Astrocyte of the spinal cord (primary cell): ENCODE measurements around the gene THY1.
A peak's percentile ranks its signal among the peaks of the same experiment; 100 is the strongest.

Experiments used
- DNase-seq: peaks from one replicate; pipeline ENCODE4 v3.0.0; 2011; ENCODE audit warnings: low read depth, low spot score
- H3K4me3 ChIP-seq: 2 replicates; pipeline ENCODE4 v1.5.1; 2011; ENCODE audit warnings: low read depth, mild to moderate bottlenecking, low read length, moderate library complexity
- CTCF ChIP-seq: IDR thresholded peaks from 2 replicates; pipeline ENCODE4 v1.5.1; 2012; ENCODE audit warnings: low read depth, mild to moderate bottlenecking, low read length, inconsistent platforms
- in situ Hi-C: cut with HindIII; loops from 2 replicates; pipeline ENCODE4 v1.10.0; 2017; ENCODE audit warnings: low sequenced_read_pairs

The THY1 gene

DNA sequence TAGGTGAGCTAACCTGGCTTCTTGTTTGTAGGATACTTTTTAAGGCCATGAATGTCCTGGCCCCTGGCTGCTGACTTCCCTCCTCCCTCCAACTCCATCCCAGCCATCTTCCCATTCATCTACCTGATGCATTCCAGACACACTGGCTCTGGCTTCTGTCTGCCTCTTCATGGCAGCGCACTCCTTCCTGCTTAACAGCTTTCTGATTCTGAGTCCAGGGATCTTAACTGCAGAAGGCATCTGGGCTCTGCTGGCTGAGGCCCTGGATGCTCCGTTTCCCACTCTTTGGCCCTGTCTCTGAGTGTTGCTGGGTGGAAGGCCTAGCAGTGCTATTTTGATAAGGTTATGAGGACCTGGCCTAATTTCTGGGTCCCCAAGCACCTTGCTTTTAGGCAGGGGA lies 1.8 kb upstream of the THY1 start:
- in situ Hi-C loops = no loop called here
- H3K4me3 ChIP-seq = no peak overlapping the region
- no peak for TF ChIP-seq CTCF
- DNase-seq = no peak

GRCh38 chr11:119424276-119424675 lies 1.3 kb upstream of the THY1 start:
- in situ Hi-C loops = no loop called here
- no peak for TF ChIP-seq CTCF
- DNase-seq = no peak

DNA sequence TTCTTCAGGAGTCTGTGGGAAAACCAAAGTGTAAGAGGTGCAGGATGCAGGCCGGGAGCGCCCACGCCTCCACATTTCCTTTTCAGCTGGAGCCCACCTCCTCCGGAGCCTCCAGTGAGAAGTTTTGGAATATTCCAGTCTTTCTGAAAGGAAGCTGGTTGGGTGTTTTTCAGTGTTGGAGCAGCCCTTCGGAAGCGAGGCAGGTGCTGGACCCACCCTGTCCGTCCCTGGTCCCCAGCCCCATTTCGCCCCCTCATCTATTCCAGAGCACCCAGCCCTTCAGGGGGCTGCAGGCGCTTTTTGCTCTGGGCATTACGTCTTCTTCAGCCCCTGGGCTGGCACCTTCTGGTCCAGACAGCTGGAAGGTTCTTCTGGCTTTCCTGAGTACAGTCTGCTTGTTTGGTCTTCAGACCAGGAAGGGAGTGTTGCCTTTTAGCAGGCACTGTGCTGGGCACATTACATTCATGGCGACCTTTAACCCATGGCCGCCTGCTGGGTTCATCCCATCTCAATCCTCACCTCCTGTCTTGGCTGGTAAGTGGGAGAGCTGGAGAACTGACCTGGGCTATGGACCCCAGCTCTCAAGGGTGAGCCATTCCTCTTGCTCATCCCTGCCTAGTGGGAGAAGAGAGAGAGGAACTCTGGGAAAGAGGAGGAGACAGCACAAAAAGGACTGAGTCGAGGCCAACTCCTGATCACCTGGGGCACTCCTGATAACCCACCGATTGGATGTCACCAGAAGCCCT lies 710 bp upstream of the THY1 start:
- peak overlapping the region; percentile 67 for H3K4me3 ChIP-seq
- no peak for TF ChIP-seq CTCF
- in situ Hi-C loops = no loop called here
- no peak for DNase-seq

More at GRCh38 chr11:119424276-119424675, 1.3 kb upstream of the THY1 start:
- H3K4me3 ChIP-seq = no peak overlapping the region

- DNase-seq = no peak
- in situ Hi-C loops = no loop called here
- peak overlapping the region; percentile 67 for H3K4me3 ChIP-seq
- TF ChIP-seq CTCF = no peak
These were observed 797 bp downstream of the THY1 start for GRCh38 chr11:119421941-119422808.

DNA sequence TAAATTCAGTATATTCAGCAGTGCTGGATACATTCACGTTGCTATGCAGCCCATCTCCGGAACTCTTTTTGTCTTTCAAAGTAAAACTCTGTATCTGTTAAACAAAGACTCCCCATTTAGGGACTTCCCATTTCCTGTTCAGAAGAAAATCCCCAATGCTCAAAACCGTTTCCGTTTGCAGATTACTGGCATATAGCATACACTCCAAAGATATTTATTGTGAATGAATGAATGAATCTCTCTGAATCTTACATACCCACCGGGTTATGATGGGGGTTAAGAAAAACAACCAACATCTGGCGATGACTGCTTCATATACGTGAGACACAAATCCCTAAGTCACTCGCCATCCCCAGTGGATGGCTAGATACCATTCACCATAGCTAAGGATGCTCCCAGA lies 1.6 kb downstream of the THY1 start:
- in situ Hi-C loops = no loop called here
- H3K4me3 ChIP-seq = peak overlapping the region; percentile 67
- no peak for TF ChIP-seq CTCF
- no peak for DNase-seq

DNA sequence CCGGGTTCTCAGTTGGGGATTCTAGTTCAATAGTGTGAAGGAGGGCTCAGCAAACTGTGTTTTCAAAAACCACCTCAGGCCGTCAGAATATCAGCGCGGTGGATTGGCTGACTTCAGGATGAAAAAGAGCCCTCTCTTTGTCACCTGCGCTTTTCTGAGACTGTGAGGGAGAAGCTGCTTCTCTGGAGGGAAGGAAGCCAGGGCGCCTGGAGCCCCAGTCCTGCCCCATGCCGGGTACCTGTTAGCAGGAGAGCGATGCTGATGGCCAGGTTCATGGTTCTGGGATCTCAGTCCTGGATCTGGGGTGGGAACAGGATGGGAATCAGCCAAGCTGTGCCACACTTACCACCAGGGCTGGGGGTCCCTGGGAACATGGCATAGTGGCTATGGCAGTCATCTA lies 2.3 kb downstream of the THY1 start:
- no peak overlapping the region for H3K4me3 ChIP-seq
- no peak for DNase-seq
- in situ Hi-C loops = no loop called here
- TF ChIP-seq CTCF = no peak
